ENCODE results near the gene EIF5AL1.
"Not testable (repeated sequence)": the region's sequence is repeated elsewhere in the genome, so short reads cannot be mapped to it uniquely, and the experiment has no call there.

EIF5AL1 gene

DNA sequence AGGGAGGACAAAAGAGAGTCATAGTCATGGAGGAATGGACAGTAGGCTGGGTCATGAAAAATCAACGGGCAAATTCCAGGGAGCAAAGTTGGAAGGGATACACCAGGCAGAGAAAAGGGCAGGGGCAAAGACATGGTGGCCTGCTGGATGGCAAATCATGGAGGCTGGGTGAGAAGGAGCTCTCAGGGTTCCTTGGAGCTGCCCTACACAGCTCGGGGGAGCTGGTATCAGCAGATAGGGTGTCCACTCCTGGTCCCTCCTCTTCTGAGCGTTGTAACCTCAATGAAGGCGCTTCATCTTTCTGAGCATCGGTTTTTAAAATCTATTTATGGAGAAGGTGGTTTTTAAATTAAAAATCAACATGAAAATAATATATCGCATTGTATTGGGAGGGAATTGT, 27.9 kb upstream of the EIF5AL1 start:
- DNase-seq (ENCODE audit: low read depth, low spot score) = no peak
- no peak overlapping the region for H3K27ac ChIP-seq

DNA sequence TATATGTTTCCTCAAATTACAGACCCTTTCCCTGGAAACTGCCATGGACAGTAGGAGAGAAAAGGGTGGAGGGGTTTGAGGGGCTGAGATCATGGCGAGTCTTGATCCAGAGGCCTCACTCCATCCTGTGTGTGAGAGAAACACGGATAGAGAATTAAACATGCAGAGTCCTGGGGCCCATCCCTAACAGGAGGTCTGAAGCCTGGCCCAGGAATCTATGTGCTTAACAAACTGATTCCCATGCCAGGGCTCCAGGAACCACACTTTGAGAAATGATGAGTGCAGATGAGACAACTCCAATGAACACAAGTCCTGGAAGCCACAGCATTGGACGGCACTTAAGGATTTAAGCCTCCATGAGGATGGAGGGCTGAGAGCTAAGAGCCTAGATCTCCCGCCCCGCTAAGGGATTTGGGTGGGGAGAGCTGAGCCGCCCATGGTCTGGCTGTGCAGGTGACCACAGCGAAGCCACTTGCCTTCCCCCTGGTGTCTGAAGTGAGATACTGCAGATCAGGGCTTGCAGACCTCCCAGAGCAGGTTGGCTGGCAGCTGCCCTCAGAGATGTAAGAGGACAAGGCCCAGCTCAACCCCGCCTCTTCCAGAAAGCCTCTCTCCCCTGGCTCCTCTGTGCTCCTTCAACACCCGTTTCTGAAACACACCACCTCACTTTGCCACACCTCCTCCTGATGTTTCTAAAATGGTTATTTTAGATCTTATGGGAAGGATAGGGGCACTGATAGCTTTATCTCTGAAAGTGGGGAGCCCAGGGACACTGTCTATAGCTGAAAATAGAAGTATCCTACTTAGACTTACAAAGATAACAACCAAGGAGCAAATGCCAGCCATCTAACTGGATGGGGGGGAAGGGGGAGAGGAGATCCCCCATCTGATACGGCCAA, 24.8 kb upstream of the EIF5AL1 start:
- H3K27ac ChIP-seq = peak overlapping the region; percentile 0
- DNase-seq (ENCODE audit: low read depth, low spot score) = no peak

DNA sequence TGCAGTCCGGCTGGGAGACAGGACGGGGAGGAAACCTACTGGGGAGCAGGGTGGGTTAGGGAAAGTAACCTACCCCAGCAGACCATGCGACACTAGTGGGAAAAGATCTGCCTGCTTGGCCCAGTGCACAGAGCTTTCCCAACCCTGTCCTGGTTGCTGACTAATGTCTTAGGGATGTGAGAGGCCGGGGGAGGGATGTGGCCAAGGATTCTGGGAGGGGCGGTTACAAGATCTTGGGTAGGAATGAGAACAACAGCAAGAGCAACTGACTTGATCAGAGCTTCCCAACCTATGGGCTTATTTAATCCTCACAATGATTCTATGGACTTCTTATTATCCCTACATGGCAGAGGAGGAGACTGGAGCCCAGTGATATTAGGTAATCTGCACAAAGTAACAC, 24.0 kb upstream of the EIF5AL1 start:
- no peak for DNase-seq (ENCODE audit: low read depth, low spot score)
- H3K27ac ChIP-seq = peak overlapping the region; percentile 0

DNA sequence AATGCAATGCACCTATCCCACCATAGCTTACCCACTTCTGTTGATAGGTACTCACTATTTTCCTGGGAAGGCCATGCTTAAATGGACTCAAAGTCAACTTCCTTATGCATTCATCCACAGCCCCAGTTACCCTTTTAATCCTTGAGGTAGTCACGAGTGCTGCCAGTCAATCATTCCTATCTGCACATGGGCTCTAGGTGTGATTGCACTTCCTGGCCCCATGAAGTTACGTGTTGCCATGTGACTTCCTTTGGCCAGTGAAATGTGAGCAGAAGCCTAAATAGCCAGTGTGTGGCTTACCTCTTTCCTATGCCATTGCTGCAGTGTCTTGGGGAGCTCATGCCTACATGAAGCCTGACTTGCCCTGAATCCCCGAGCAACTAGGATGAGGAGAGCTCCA, 23.5 kb upstream of the EIF5AL1 start:
- DNase-seq (ENCODE audit: low read depth, low spot score) = no peak
- H3K27ac ChIP-seq = peak overlapping the region; percentile 0

DNA sequence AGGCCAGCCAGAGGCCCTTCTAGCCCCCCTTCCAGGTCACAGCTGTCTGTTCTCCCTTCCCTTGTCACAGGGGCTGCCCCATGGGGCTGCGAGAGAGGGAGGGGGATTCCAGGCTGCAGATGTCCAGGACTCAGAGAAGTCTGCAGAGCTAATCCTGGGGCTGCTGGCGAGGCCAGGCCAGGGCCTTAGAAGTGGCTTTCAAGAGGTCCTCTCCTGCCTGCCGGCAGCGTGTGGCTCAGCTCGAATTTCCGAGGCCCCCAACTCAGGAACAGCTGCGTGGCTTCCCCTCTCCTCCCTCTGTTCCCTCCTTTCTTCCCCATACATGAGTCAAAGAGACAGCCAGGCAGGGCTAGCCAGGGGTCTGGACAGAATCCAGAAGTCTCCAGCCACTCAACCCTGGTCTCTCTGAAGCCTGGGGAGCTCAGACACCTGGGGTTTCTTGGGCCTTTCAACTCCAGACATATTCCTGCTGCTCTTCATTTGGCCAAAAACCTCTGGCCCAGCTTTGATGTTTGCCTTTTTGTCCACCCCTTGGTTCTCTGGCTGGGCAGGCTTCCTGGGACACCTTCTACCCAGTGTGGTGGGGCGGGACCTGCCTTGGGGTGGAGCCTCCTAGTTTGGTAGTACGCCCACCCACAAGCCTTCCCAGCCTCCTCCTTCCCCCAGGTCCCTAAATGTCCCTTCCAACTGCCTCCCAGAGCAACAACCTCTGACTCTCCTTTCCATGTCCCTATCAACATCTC, 21.8 kb upstream of the EIF5AL1 start:
- DNase-seq (ENCODE audit: low read depth, low spot score) = no peak
- H3K27ac ChIP-seq = no peak overlapping the region

DNA sequence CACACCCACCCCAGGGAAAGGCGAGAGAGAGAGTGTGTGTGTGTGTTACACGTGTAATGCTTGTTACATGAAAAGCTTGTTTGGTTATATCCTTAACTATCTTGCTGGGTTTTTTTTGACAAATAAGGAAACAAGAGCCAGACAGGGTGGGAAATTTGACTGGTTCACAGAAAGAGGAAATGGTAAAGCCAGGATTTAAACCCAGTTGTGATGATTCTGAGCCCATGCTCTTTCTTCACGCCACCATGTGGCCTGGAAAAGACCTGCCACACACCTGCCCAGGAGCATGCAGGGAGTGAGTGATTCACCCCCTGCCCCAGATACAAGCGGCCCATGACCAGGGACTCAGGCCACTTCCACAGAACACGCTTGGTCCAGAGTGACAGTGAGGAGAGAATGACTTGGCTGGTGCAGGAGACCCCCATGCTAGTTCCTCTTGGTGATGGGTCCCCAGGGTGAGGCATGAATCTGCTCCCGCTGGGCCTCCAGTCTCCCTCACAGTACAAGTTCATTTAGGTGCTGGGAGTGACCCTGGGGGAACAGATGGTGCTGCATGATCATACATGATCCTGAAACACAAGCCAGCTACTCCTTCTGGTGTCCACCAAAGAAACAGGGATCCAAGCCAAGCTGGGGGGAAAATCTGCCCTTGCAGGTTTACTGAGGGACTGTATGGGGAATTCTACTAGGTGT, 21.0 kb upstream of the EIF5AL1 start:
- H3K27ac ChIP-seq = no peak overlapping the region

DNA sequence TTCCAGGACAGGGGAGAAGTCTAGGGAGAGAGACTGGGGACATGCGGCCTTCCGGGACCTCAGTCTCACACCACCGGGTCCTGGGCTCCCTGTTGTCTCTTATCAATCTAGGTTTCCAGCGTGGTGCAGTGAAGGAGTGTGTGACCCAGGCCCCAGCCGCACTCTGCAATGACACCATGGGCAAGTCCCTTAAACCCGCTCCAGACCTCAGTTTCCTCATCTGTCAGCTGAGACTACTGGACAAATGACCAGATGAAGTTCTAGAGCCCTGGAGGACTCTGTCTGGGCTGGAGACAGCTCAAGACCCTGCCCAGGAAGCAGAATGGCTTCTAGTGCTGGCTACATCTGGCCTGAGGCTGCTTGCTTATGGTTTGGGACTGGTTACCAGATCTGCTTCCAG, 20.1 kb upstream of the EIF5AL1 start:
- no peak overlapping the region for H3K27ac ChIP-seq
- DNase-seq (ENCODE audit: low read depth, low spot score) = no peak

More for the DNA sequence above, 21.0 kb upstream of the EIF5AL1 start:
- DNase-seq (ENCODE audit: low read depth, low spot score) = no peak

DNA sequence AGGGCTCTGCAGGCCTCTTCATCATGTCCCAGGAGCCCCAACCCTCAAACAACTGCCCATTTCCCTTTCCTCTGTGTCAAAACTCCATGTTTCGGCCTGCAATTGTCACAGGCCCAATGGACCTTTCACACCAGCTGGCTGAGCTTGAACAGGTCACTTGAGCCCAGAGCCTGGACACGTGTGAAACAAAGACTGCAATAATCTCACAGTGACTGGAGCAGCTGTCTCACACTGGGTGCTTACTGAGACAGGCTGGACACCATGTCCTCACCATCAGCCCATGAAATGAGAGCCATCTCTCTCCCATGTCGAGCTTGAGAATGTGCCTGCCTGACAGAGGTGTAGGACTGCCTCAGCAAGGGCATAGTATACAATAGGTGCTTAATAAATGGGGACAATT, 19.5 kb upstream of the EIF5AL1 start:
- DNase-seq (ENCODE audit: low read depth, low spot score) = no peak
- H3K27ac ChIP-seq = no peak overlapping the region

DNA sequence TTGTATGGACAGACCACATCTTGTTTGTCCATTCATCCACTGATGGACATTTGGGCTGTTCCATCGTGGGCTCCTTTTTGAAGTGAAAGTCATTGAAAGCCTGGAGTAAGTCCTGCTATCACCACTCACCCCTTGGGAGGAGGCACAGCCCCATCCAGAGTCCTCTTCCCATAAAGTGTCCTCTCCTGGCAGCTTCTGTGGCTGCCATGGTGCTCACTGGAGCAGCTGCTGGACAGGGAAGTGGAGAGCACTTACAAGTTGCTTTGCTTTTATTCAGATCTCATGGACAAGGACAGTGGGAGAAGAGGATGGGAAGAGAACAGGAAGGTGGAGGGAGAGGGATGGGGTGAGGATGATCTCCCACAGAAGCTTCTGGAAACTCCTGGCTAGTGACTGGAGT, 18.5 kb upstream of the EIF5AL1 start:
- H3K27ac ChIP-seq = no peak overlapping the region
- DNase-seq (ENCODE audit: low read depth, low spot score) = no peak

DNA sequence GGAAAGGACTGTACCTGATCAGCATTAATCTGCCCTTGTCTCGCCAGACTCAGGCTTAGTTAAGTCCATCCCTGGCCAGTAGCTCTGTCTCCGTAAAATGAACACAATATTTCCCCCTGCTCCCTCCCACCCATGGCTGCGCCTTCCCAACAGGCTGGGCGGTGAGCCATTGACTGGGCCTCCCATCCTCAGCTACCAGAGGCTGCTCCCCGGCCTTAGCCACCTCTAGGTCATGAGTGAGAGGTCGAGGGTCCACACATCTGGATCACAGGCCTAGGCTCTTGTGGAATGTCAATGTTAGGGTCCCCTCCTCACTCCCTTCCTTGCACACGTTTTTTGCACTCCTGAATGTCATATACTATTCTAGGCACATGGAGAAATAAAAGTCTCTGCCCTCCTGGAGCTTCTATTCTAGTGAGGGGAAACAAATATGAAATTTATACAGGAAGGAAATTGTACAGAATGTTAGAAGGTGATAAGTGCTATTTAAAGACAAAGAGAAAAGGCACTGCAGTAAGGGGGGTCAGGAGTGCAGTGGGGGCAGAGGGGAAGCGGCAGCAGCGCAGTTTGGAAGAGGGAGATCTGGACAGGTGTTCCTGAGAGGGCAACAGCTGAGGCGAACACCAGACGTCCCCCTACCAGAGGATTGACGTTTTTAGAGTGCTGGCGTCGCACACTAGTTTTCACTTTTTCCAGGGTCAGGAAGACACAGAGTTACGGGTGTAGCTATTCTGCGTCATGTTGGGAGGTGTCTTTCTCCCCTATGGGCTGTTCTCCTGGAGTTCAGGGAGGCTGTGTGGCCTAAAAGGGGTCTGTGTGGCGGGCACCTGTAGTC, 17.2 kb upstream of the EIF5AL1 start:
- DNase-seq (ENCODE audit: low read depth, low spot score) = no peak
- no peak overlapping the region for H3K27ac ChIP-seq

DNA sequence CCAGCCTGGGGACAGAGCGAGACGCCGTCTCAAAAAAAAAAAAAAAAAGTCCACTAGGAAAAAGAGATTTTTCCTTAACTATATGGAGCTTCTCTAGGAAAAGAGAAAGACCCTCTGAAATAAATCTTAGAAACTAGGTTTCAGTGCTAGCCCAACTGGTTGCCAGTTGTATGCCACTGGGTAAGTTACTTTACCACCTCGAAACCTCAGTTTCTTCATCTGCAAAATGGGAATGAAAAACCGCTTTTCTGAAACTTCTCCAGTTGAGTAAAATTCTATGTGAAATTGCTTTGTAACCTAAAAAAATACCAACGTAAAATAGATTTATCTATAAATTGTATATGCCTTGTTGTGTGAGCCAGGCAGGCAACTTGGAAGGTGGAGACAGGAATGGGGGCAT, 16.5 kb upstream of the EIF5AL1 start:
- no peak for DNase-seq (ENCODE audit: low read depth, low spot score)
- no peak overlapping the region for H3K27ac ChIP-seq

DNA sequence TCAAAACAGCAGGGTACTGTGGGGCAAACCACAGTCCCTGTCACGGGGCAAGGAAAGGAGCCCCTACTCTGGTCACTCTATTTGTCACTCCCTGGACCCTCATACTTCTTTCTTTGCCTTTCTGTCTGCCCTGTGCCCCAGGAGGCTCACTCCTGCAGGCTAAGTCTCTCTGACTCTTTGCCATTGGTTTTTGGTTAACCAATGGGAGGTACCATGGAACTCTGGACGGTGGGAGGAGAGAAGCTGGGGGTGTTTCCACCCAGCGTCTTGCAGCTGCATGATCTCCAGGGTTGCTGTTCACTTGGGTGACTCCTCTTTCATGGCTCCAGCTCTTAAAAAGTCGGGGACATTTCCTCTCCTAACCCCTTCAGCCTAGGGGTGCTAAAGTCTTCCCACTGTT, 15.4 kb upstream of the EIF5AL1 start:
- H3K27ac ChIP-seq = no peak overlapping the region
- no peak for DNase-seq (ENCODE audit: low read depth, low spot score)

DNA sequence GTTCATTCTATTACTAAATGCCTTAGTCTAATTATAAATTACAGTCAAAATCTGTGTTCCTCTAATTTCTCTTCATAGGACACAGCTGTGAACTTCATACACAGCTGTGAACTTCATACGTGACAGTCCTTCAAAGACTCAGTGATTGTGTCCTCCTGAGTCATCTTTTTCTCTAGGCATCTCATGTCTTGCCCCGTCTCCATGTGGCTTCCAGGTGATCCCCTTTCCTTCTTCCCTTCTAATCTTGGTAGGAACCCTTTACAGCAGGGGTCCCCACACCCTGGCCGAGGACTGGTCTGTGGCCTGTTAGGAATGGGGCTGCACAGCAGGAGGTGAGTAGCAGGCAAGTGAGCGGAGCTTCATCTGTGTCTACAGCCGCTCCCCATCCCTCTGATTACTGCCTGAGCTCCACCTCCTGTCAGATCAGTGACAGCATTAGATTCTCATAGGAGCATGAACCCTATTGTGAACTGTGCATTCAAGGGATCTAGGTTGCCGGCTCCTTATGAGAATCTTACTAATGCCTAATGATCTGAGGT, 14.0 kb upstream of the EIF5AL1 start:
- no peak for DNase-seq (ENCODE audit: low read depth, low spot score)
- H3K27ac ChIP-seq = no peak overlapping the region

DNA sequence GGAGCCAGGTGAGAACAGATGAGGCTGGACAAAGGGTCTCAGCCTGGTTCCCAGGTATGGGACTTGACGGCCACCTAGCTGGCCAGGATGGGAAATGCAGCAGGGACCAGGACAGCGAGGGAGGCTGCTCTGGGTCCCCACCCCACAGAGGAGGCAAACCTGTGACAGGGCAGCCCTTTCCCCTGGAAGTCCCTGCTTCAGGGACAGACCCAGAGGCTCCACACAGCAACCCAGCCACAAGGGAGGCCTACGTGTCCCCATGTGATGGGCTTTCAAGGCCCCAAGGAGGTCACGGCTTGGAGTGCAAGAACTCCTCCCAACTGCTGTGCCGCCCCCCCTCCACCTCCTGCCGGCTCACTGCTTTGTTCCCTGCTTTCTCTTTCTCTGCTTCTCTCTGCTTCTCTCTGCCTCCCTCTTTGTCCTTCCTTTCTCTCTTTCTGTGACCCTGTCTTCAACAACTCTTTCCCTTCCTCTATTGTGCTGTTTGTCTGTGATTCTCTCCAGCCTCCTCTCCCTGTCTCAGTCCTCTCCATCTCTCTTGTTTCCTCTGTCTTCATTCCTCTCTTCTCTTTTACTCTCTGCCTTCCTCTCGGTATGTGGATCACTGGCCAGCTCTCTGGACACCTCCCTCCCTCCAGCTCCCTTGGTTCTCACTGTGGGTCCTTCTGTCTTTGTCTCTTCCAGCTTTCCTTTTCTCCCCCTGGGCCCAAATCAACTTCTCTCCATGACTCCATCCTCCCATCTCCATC, 9.6 kb upstream of the EIF5AL1 start:
- DNase-seq (ENCODE audit: low read depth, low spot score) = no peak

DNA sequence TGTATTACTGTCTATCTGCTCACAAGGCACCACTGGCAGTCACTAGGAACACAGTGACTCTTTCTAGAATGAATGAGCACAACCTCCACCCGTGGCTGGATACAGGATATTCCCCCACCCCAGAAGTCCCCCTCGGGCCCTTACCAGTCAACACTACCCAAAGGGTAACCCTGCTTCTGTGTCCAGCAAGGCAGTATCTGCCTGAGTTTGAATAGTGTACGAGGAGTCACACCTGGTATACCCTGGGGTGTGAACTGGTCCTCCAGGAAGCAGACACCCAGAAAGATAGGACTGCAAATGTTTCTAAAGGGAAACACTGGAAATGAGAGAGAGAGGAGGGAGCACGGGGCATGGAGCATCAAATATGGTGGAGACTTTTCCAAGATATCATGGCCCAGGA, 8.5 kb upstream of the EIF5AL1 start:
- DNase-seq (ENCODE audit: low read depth, low spot score); H3K27ac ChIP-seq: not testable (repeated sequence)

More for the DNA sequence above, 9.6 kb upstream of the EIF5AL1 start:
- H3K27ac ChIP-seq = no peak overlapping the region

DNA sequence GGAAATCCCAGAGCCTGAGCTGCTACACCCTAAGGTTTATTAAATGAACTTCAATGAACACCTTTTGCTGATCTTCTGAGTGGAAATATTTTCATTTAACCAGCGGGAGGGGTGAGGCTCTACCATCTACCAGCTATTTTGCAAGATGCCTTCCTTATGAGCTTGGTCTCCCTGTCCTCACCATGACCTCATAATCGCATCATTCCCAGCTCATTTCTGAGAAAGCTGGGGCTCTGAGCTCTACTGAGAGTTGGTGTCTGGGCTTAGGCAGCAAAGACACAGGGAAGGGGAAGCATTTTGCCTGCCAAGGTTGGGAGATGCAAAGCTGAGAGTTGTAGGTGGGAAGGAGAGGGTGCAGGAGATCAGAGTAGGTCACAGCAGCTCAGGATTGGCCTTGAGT, 7.8 kb upstream of the EIF5AL1 start:
- DNase-seq (ENCODE audit: low read depth, low spot score); H3K27ac ChIP-seq: not testable (repeated sequence)

DNA sequence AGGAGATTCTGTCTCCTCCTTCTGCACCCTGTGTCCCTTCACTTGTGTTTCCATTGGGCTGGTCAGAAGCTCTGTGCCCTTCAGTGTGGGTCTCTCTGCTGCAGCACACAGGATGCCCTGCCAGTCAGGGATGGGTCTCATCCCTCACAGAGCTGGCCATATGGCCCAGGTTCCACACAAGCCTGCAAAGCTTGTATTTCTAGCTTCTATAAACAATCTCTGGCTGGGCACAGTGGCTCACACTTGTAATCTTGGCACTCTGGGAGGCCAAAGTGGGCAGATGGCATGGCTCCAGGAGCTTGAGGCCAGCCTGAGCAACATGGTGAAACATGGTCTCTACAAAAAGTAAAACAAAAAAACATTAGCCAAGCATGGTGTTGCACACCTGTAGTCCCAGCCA, 7.0 kb upstream of the EIF5AL1 start:
- not testable (repeated sequence) for H3K27ac ChIP-seq; DNase-seq (ENCODE audit: low read depth, low spot score)

DNA sequence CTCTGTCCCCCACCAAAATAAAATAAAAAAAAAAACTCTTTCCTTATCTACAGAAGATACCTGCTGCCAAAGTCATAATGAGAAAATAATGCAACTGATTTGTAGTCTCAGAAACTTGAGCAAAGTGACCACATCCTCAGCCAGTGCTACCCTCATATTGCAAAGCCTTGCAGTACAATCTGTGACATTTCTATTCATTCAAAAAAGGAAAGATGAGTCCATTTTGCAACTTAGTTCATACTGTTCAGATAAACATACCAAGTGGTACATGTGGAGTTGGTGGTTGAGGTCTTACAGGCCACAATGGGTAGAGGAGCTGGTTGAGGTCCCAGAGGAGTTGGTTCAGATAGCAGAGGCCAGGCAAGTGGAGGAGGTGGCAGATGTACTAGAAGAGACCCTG, 6.5 kb upstream of the EIF5AL1 start:
- DNase-seq (ENCODE audit: low read depth, low spot score) = no peak
- no peak overlapping the region for H3K27ac ChIP-seq
